Skeletal muscle tissue (tissue), 4 donors: ENCODE measurements around the gene QKI. TPM values are rescaled to one million over a fixed set of nuclear protein-coding genes. Genes with fewer than 3 reads are reported as not detected.
A peak's percentile ranks its signal among the peaks of the same experiment; 100 is the strongest.

Experiments used
- H3K27ac ChIP-seq: one replicate; pipeline ENCODE4 v1.7.0; 2013; ENCODE audit warnings: mild to moderate bottlenecking, low read depth, low read length, inconsistent platforms
- H3K27me3 ChIP-seq, 3 donors: one replicate each; pipeline ENCODE4 v1.7.0; 2013; ENCODE audit warnings: low read length in 3 of 3; ENCODE audit not compliant: control insufficient read depth in 3 of 3, insufficient read depth in 3 of 3
- H3K36me3 ChIP-seq, 3 donors: one replicate each; pipeline ENCODE4 v1.7.0; 2013; ENCODE audit warnings: low read length in 3 of 3; ENCODE audit not compliant: control insufficient read depth in 3 of 3, insufficient read depth in 3 of 3
- H3K4me1 ChIP-seq, 3 donors: one replicate each; pipeline ENCODE4 v1.7.0; 2013; ENCODE audit warnings: low read length in 3 of 3, mild to moderate bottlenecking in 3 of 3; ENCODE audit not compliant: control insufficient read depth in 3 of 3, insufficient read depth in 3 of 3
- H3K4me3 ChIP-seq, 3 donors: one replicate each; pipeline ENCODE4 v1.7.0; 2013; ENCODE audit warnings: low read length in 3 of 3
- H3K9ac ChIP-seq, 3 donors: one replicate each; pipeline ENCODE4 v1.7.0; 2013; ENCODE audit warnings: low read length in 3 of 3, mild to moderate bottlenecking in 3 of 3, moderate library complexity in 2 of 3, low read depth in 1 of 3
- H3K9me3 ChIP-seq, 3 donors: one replicate each; pipeline ENCODE4 v1.7.0; 2013; ENCODE audit warnings: low read length in 3 of 3; ENCODE audit not compliant: control insufficient read depth in 3 of 3
- total RNA-seq: library from RNA; depleted of rRNA; stranded (reverse); fragments of >200 nt; gene quantifications from one replicate; pipeline ENCODE4 v1.2.3, GENCODE V29; 2014
- donor health status: Osteomylitis.

Gene QKI
- total RNA-seq, 1 donor from 2014 or later: 274 TPM

- Histone ChIP-seq H3K27ac (no peak overlapping the region), H3K4me1 (peaks cover 0 to 19% (median 10%) of the 10 kb centered on the region in 3 donors), H3K9me3 (no peaks in the 10 kb centered on the region), H3K36me3 (no peaks in the 10 kb centered on the region), H3K27me3 (no peaks in the 10 kb centered on the region), H3K9ac (no peak overlapping the region), H3K4me3 (no peak overlapping the region)
Observed at GRCh38 chr6:163507965-163508364, 93.4 kb downstream of the QKI start.

- Histone ChIP-seq H3K9ac (no peak overlapping the region), H3K4me1 (peaks cover 5 to 30% (median 23%) of the 10 kb centered on the region in 3 donors), H3K9me3 (no peaks in the 10 kb centered on the region), H3K27me3 (no peaks in the 10 kb centered on the region), H3K36me3 (no peaks in the 10 kb centered on the region), H3K4me3 (no peak overlapping the region), H3K27ac (no peak overlapping the region)
Observed at GRCh38 chr6:163513003-163513402, 98.5 kb downstream of the QKI start.

DNA sequence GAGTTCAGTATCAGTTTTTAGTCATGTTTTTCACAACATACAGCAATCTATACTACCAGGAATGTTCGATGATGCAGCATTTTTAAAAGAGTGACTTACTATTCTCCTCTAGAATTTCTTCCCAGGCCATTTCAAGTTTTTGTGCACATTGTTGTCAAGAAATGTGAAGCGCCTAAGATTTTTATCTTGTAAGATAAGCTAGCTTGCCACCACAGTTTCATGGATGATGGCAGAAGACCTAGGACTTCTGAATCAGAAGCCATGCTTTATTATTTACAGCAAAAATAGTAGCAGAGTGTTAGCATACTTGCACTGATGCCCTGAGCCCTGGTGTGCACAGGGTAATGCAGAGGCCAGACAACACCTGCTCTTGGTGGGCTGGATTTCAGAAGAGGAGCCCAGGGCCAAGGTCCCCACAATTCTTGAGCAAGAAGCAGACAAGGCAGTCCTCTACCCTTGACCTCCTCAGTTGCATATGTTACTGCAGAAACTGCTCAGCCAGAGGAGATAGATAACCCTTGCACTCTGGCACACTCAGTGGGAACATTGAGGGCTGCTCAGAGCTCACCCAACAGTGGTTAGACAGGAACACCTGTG is 99.2 kb downstream of the QKI start:
- Histone ChIP-seq H3K4me1 (peaks cover 5 to 33% (median 27%) of the 10 kb centered on the region in 3 donors), H3K9ac (no peak overlapping the region), H3K27me3 (no peaks in the 10 kb centered on the region), H3K9me3 (no peaks in the 10 kb centered on the region), H3K4me3 (no peak overlapping the region), H3K27ac (no peak overlapping the region), H3K36me3 (no peaks in the 10 kb centered on the region)

GRCh38 chr6:163516908-163517307 is 102.4 kb downstream of the QKI start:
- H3K27ac ChIP-seq: no peak overlapping the region
- H3K9me3 ChIP-seq: no peaks in the 10 kb centered on the region
- H3K4me1 ChIP-seq: peaks cover 5 to 44% (median 41%) of the 10 kb centered on the region in 3 donors
- H3K9ac ChIP-seq: no peak overlapping the region
- H3K36me3 ChIP-seq: no peaks in the 10 kb centered on the region
- no peak overlapping the region for H3K4me3 ChIP-seq
- no peaks in the 10 kb centered on the region for H3K27me3 ChIP-seq

GRCh38 chr6:163520956-163521355 is 106.4 kb downstream of the QKI start:
- H3K27me3 ChIP-seq: no peaks in the 10 kb centered on the region
- no peaks in the 10 kb centered on the region for H3K9me3 ChIP-seq
- H3K9ac ChIP-seq: no peak overlapping the region
- no peak overlapping the region for H3K4me3 ChIP-seq
- no peak overlapping the region for H3K27ac ChIP-seq
- peaks cover 17 to 30% (median 24%) of the 10 kb centered on the region in 3 donors for H3K4me1 ChIP-seq
- no peaks in the 10 kb centered on the region for H3K36me3 ChIP-seq

- Histone ChIP-seq H3K27ac (no peak overlapping the region), H3K36me3 (no peaks in the 10 kb centered on the region), H3K4me3 (peak overlapping the region in 1 of 3 donors; percentile 6), H3K9ac (no peak overlapping the region), H3K9me3 (no peaks in the 10 kb centered on the region), H3K27me3 (no peaks in the 10 kb centered on the region), H3K4me1 (peaks cover 20 to 37% (median 30%) of the 10 kb centered on the region in 3 donors)
Observed at GRCh38 chr6:163522033-163522432, 107.5 kb downstream of the QKI start.

DNA sequence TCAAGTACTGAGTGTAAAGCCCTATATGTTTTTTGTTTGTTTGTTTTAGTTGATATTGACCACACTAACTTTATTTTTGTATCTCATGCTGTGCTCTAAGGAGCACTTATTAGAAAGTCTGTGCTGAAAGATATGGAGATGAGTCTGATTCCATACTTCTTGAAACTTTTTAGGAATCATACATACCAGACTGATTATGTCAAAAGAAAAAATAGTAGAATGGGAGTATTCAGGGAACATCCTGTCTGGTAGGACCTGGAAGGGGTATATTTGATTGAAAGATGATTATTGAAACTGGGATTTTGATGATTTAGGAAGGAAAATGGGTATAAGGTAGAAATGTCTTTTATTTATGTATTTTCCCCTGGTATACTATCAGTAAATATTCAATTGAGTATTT is 111.4 kb downstream of the QKI start:
- Histone ChIP-seq H3K9ac (no peak overlapping the region), H3K36me3 (no peaks in the 10 kb centered on the region), H3K27me3 (no peaks in the 10 kb centered on the region), H3K4me1 (peaks cover 44 to 45% (median 44%) of the 10 kb centered on the region in 3 donors), H3K27ac (no peak overlapping the region), H3K9me3 (no peaks in the 10 kb centered on the region), H3K4me3 (no peak overlapping the region)

DNA sequence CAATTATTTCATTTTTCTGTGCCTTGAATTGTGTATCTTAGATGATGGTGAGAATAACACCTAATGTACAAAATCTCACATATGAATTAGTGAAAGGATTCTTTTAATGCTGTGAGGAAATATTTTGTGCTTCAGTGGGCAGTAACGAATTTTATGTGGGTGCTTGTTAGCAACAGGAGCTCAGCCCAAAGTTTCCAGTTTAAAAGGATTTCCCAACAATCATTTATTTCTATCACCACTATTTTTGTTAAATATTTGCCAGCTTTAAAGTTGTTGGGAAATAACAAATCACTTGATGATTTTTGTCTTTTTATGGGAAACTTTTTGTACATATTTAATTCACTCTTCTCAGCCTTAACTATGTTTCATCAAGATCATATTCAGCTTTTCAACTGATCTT is 111.8 kb downstream of the QKI start:
- Histone ChIP-seq H3K9me3 (no peaks in the 10 kb centered on the region), H3K36me3 (no peaks in the 10 kb centered on the region), H3K4me3 (no peak overlapping the region), H3K9ac (no peak overlapping the region), H3K27ac (no peak overlapping the region), H3K4me1 (peaks cover 48% of the 10 kb centered on the region in 3 donors), H3K27me3 (no peaks in the 10 kb centered on the region)

- no peak overlapping the region for H3K4me3 ChIP-seq
- H3K4me1 ChIP-seq: peaks cover 51 to 55% (median 52%) of the 10 kb centered on the region in 3 donors
- H3K9ac ChIP-seq: no peak overlapping the region
- no peak overlapping the region for H3K27ac ChIP-seq
- no peaks in the 10 kb centered on the region for H3K36me3 ChIP-seq
- H3K9me3 ChIP-seq: no peaks in the 10 kb centered on the region
- no peaks in the 10 kb centered on the region for H3K27me3 ChIP-seq
Observed at GRCh38 chr6:163527291-163527690, 112.8 kb downstream of the QKI start.

DNA sequence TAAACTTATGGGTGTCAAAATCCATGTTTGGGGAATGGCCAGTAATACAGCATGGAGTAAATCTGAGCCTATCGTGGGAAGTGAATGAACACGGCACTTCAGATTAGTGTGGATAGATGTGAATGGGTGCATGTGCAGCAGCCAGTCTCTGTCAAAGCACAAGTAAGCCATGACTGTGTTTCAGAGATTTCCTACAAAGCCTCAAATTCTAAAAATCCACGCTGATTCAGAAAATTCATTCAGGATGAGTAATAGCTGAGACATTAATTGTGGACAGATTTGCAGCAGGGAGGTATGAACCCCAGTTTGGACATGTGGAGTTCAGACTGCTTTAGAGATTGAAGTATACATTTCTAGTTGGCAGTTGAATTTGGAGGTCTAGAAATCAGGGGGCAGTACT is 115.1 kb downstream of the QKI start:
- H3K4me1 ChIP-seq: peaks cover 47 to 70% (median 67%) of the 10 kb centered on the region in 3 donors
- no peaks in the 10 kb centered on the region for H3K27me3 ChIP-seq

More for the DNA sequence above, 115.1 kb downstream of the QKI start:
- Histone ChIP-seq H3K9me3 (no peaks in the 10 kb centered on the region), H3K27ac (peak overlapping the region; percentile 10), H3K9ac (peak overlapping the region in 1 of 3 donors; percentile 45), H3K36me3 (no peaks in the 10 kb centered on the region), H3K4me3 (peak overlapping the region in 1 of 3 donors; percentile 14)
